Suppressor macrophage treated with lipopolysaccharide for 1 hour (primary cell): ENCODE data around the gene TAF10.

Experiments used
- DNase-seq, 3 donors: peaks; one replicate each; pipeline ENCODE4 v3.0.0-alpha.2; 2020 to 2022

Gene TAF10

GRCh38 chr11:6607190-6607795 is 4.7 kb downstream of the TAF10 start:
- no peak for DNase-seq

GRCh38 chr11:6606471-6607189 is 5.4 kb downstream of the TAF10 start:
- peak; percentile 79 to 87 (median 80) for DNase-seq

GRCh38 chr11:6604790-6605189 is 7.2 kb downstream of the TAF10 start:
- DNase-seq = peak; percentile 38 to 49 (median 49)

- peak; percentile 47 to 55 (median 48) for DNase-seq
Observed at GRCh38 chr11:6604081-6604626, 7.9 kb downstream of the TAF10 start.

GRCh38 chr11:6603287-6604080 is 8.5 kb downstream of the TAF10 start, which contains the start of the genes ILK and RRP8:
Gene ILK (plus strand): TSS chr11:6603774. CDS start chr11:6604272, 498 bp downstream.
Gene RRP8 (minus strand): TSS chr11:6603616. CDS start chr11:6603502, 114 bp downstream.
- peak; percentile 93 to 97 (median 96) for DNase-seq

GRCh38 chr11:6602096-6602940 is 9.7 kb downstream of the TAF10 start:
- no peak for DNase-seq

GRCh38 chr11:6601041-6601461 is 11.0 kb downstream of the TAF10 start:
- DNase-seq = no peak

- no peak for DNase-seq
Observed at GRCh38 chr11:6599881-6600390, 12.1 kb downstream of the TAF10 start.

GRCh38 chr11:6599449-6599848 is 12.6 kb downstream of the TAF10 start:
- DNase-seq = no peak

GRCh38 chr11:6598555-6598954 is 13.5 kb downstream of the TAF10 start:
- no peak for DNase-seq

GRCh38 chr11:6596239-6596877 is 15.7 kb downstream of the TAF10 start:
- DNase-seq = no peak

GRCh38 chr11:6594142-6594768 is 17.8 kb downstream of the TAF10 start:
- DNase-seq = no peak

GRCh38 chr11:6588018-6588417 is 24.0 kb downstream of the TAF10 start:
- DNase-seq = no peak

- DNase-seq = no peak
Observed at GRCh38 chr11:6587360-6587953, 24.6 kb downstream of the TAF10 start.

- DNase-seq = no peak
Observed at GRCh38 chr11:6586434-6587359, 25.3 kb downstream of the TAF10 start.

GRCh38 chr11:6584528-6584927 is 27.5 kb downstream of the TAF10 start:
- no peak for DNase-seq

- no peak for DNase-seq
Observed at GRCh38 chr11:6583584-6583983, 28.4 kb downstream of the TAF10 start.

- no peak for DNase-seq
Observed at GRCh38 chr11:6579681-6580080, 32.3 kb downstream of the TAF10 start.

GRCh38 chr11:6578134-6578533 is 33.9 kb downstream of the TAF10 start:
- no peak for DNase-seq
